ENCODE data around the gene MARK1. TPM values are rescaled to one million over a fixed set of nuclear protein-coding genes. Genes with fewer than 3 reads are reported as not detected.

The MARK1 gene
- total and polyA plus RNA-seq, 2 of the 4 experiments (the other 2 are of a cell fraction) = not detected

GRCh38 chr1:220514256-220514655, 13.7 kb upstream of the MARK1 start:
- Histone ChIP-seq H3K9ac (ENCODE audit: low read depth, low read length) (no peak overlapping the region), H2AK9ac (replicated peaks; ENCODE audit: low read depth, low read length, poor library complexity) (no peak overlapping the region), H4K5ac (ENCODE audit: low read depth, low read length) (no peak overlapping the region), H3K79me1 (ENCODE audit: low read depth in 1 of 2, low read length in 2 of 2) (no peaks in the 10 kb centered on the region), H4K8ac (ENCODE audit: low read depth in 2 of 2, low read length in 2 of 2) (no peak overlapping the region), H2BK120ac (ENCODE audit: low read depth, low read length) (no peak overlapping the region), H2AK5ac (ENCODE audit: low read depth, low read length) (no peak overlapping the region), H3K9me1 (ENCODE audit: insufficient read depth, low read length) (no peaks in the 10 kb centered on the region), H3K4me2 (ENCODE audit: low read depth, low read length) (no peak overlapping the region), H2BK20ac (ENCODE audit: low read depth, low read length) (no peak overlapping the region), H3K9me3 (ENCODE audit: control insufficient read depth, insufficient read depth, low read length) (no peaks in the 10 kb centered on the region), H4K20me1 (ENCODE audit: insufficient read depth, low read length) (no peaks in the 10 kb centered on the region), H3K4me3 (ENCODE audit: insufficient read depth, low read depth, low read length) (no peak overlapping the region), H3K4ac (ENCODE audit: low read depth, low read length) (no peak overlapping the region), H2BK5ac (ENCODE audit: low read depth, low read length, poor library complexity, severe bottlenecking) (no peak overlapping the region), H3K23ac (ENCODE audit: low read depth, low read length) (no peak overlapping the region), H2BK15ac (ENCODE audit: low read depth, low read length) (no peak overlapping the region), H3K14ac (replicated peaks; ENCODE audit: low read depth, low read length) (no peak overlapping the region), H2AFZ (replicated peaks; ENCODE audit: low read length, poor library complexity) (no peak overlapping the region), H3K27me3 (ENCODE audit: control insufficient read depth, insufficient read depth, low read length) (no peaks in the 10 kb centered on the region), H3K4me1 (ENCODE audit: control insufficient read depth, insufficient read depth, low read length) (no peaks in the 10 kb centered on the region), H3K18ac (ENCODE audit: low read depth, low read length) (no peak overlapping the region), H3K56ac (ENCODE audit: extremely low read depth, insufficient read depth, low read length) (no peak overlapping the region), H3K36me3 (ENCODE audit: control insufficient read depth, insufficient read depth, low read length) (no peaks in the 10 kb centered on the region), H3K27ac (ENCODE audit: insufficient read depth, low read length) (no peak overlapping the region), H4K91ac (ENCODE audit: insufficient read depth, low read depth, low read length) (no peak overlapping the region)
- dilution Hi-C loops (cut with HindIII; ENCODE audit: low sequenced_read_pairs, unreplicated experiment) (no loop called here), intact Hi-C loops (cut with micrococcal nuclease) (no loop called here), in situ Hi-C loops (cut with MboI; ENCODE audit: low sequenced_read_pairs) (no loop called here)
- POLR2A ChIA-PET (ENCODE audit: unreplicated experiment) = no interaction called here
- ATAC-seq (ENCODE audit: low read depth) = no peak
- no TSS peak for BruUV-seq (replicated peaks)
- TF ChIP-seq CHD1 (IDR thresholded peaks at IDR 0.05; ENCODE audit: low read depth, low read length) (no peak), POLR2A (IDR thresholded peaks at IDR 0.05; ENCODE audit: low read depth, low read length) (no peak)
- no peak for DNase-seq
- no CpG with 5 or more reads among the region's 2 CpGs for WGBS, 2 experiments (ENCODE audit: extremely low coverage in 2 of 2, insufficient read length in 1 of 2)
- CTCF ChIA-PET = no interaction called here
